CD4-positive, alpha-beta T cell (primary cell): ENCODE measurements around the gene ARHGAP18. TPM values are rescaled to one million over a fixed set of nuclear protein-coding genes. Genes with fewer than 3 reads are reported as not detected.

Experiments used
- ATAC-seq: fragments of 200-7000 bp; cut with Tn5 transposase; one replicate; pipeline ENCODE4 v1.10.0; 2022; ENCODE audit warnings: mild to moderate bottlenecking; ENCODE audit not compliant: poor library complexity
- CTCF ChIA-PET: fragments of 350-600 bp; sonication (Branson Sonifier 250); formaldehyde crosslinking; loops from one replicate; lab custom pipeline; 2021; ENCODE audit warnings: antibody characterized with exemption, inconsistent platforms; lab: Charles Lee
- POLR2A ChIA-PET: fragments of 350-600 bp; sonication (Branson Sonifier 250); formaldehyde crosslinking; loops from one replicate; lab custom pipeline; 2021; ENCODE audit warnings: antibody characterized with exemption, inconsistent platforms; lab: Charles Lee
- DNase-seq, 14 experiments: peaks; one replicate each; pipeline ENCODE4 v3.0.0-alpha.2; 2013 to 2020; ENCODE audit warnings: mixed read lengths in 2 of 14
- H3K27ac ChIP-seq, 2 donors: one replicate each; pipeline versions ENCODE4 v1.5.1 to v1.7.0; 2013; ENCODE audit warnings: low read length in 2 of 2, low read depth in 1 of 2, mild to moderate bottlenecking in 1 of 2
- H3K27me3 ChIP-seq, 2 experiments: 1 replicate in 1 of 2; 2 replicates in 1 of 2; pipeline versions ENCODE4 v1.6.1 to v1.7.0; 2013; ENCODE audit warnings: low read length in 2 of 2, control low read depth in 1 of 2, mild to moderate bottlenecking in 1 of 2, moderate library complexity in 1 of 2; ENCODE audit not compliant: insufficient read depth in 2 of 2, control insufficient read depth in 1 of 2
- H3K36me3 ChIP-seq: one replicate; pipeline ENCODE4 v1.6.1; 2013; ENCODE audit warnings: low read length, control low read depth; ENCODE audit not compliant: insufficient read depth
- H3K4me1 ChIP-seq: one replicate; pipeline ENCODE4 v1.6.1; 2013; ENCODE audit warnings: low read length, control low read depth; ENCODE audit not compliant: insufficient read depth
- H3K4me3 ChIP-seq: one replicate; pipeline ENCODE4 v1.5.1; 2013; ENCODE audit warnings: mild to moderate bottlenecking, low read length, moderate library complexity
- H3K9me3 ChIP-seq, 2 experiments: 1 replicate in 1 of 2; 2 replicates in 1 of 2; pipeline versions ENCODE4 v1.6.1 to v1.7.0; 2013; ENCODE audit warnings: low read length in 2 of 2, mild to moderate bottlenecking in 2 of 2, control low read depth in 1 of 2, moderate library complexity in 1 of 2; ENCODE audit not compliant: control insufficient read depth in 1 of 2, insufficient read depth in 1 of 2
- H3K27ac Mint-ChIP-seq: one replicate; pipeline ENCODE4 v1.8.0; 2020; ENCODE audit warnings: mixed read lengths
- H3K27me3 Mint-ChIP-seq: one replicate; pipeline ENCODE4 v1.8.0; 2021; ENCODE audit warnings: mixed read lengths
- H3K36me3 Mint-ChIP-seq: one replicate; pipeline ENCODE4 v1.8.0; 2021; ENCODE audit warnings: low read depth, mixed read lengths
- H3K4me1 Mint-ChIP-seq: one replicate; pipeline ENCODE4 v1.8.0; 2021; ENCODE audit warnings: low read depth, mixed read lengths
- H3K4me3 Mint-ChIP-seq: one replicate; pipeline ENCODE4 v1.8.0; 2020; ENCODE audit warnings: mild to moderate bottlenecking, mixed read lengths
- H3K9me3 Mint-ChIP-seq: one replicate; pipeline ENCODE4 v1.8.0; 2020; ENCODE audit warnings: mixed read lengths
- CTCF ChIP-seq: fragments of 200-600 bp; IDR thresholded peaks from one replicate; pipeline ENCODE4 v1.8.0; 2022; ENCODE audit warnings: antibody characterized with exemption, mild to moderate bottlenecking
- intact Hi-C, 2 experiments: fragments of 100-400 bp; cut with DNase I in 1 of 2; cut with micrococcal nuclease in 1 of 2; formaldehyde crosslinking; loops; one replicate each; pipeline versions ENCODE4 v1.15.1 to v1.9.0; 2023 to 2025; cut with DNase I, micrococcal nuclease
- total RNA-seq, 174 experiments: library from RNA in 2 of 174; stranded (reverse) in 2 of 174; gene quantifications; one replicate each; pipeline ENCODE4 v1.2.3 and lab custom pipeline; 2021 to 2026

The ARHGAP18 gene
- total RNA-seq, 2 experiments from 2014 or later = 0.71 to 1.3 TPM

GRCh38 chr6:129615496-129615895 lies 94.5 kb downstream of the ARHGAP18 start:
- CTCF ChIA-PET = no interaction called here
- intact Hi-C loops = no loop called here
- no peaks in the 10 kb centered on the region for H3K9me3 ChIP-seq
- no peaks in the 10 kb centered on the region for H3K4me1 ChIP-seq
- H3K27me3 ChIP-seq = no peaks in the 10 kb centered on the region
- TF ChIP-seq CTCF = no peak
- H3K27ac ChIP-seq = no peak overlapping the region
- no peaks in the 10 kb centered on the region for H3K36me3 Mint-ChIP-seq
- ATAC-seq (no peak), DNase-seq (no peak)
- H3K36me3 ChIP-seq = no peaks in the 10 kb centered on the region
- POLR2A ChIA-PET = no interaction called here
- no peaks in the 10 kb centered on the region for H3K4me1 Mint-ChIP-seq
- no peaks in the 10 kb centered on the region for H3K27me3 Mint-ChIP-seq
- no peak overlapping the region for H3K27ac Mint-ChIP-seq
- H3K4me3 Mint-ChIP-seq = no peak overlapping the region
- no peak overlapping the region for H3K4me3 ChIP-seq
- no peaks in the 10 kb centered on the region for H3K9me3 Mint-ChIP-seq

DNA sequence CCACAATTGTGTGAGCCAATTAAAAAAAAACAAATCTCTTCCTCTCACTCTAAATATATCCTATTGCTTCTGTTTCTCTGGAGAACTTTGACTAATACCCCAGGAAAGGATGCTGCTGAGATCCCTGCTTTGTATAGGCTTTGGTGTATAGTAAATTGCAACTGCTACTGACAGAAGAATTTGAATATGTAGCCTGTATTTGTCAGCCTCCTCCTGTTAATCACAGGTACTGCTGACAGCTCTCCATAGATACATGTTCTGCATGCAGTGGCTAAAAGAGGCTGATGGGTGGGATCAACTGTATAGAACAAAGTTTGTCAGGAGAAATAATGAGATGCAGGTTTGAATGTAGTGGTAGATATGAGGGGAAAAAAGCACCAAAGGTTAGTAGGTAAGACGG lies 95.0 kb downstream of the ARHGAP18 start:
- DNase-seq (no peak), ATAC-seq (no peak)
- no peak for TF ChIP-seq CTCF
- no peak overlapping the region for H3K27ac Mint-ChIP-seq
- no peaks in the 10 kb centered on the region for H3K27me3 Mint-ChIP-seq
- no peaks in the 10 kb centered on the region for H3K4me1 Mint-ChIP-seq
- ChIA-PET CTCF (no interaction called here), POLR2A (no interaction called here)
- no peaks in the 10 kb centered on the region for H3K4me1 ChIP-seq
- H3K36me3 ChIP-seq = no peaks in the 10 kb centered on the region
- no peaks in the 10 kb centered on the region for H3K9me3 ChIP-seq
- H3K4me3 Mint-ChIP-seq = no peak overlapping the region
- intact Hi-C loops = no loop called here
- H3K4me3 ChIP-seq = no peak overlapping the region
- no peak overlapping the region for H3K27ac ChIP-seq
- H3K9me3 Mint-ChIP-seq = no peaks in the 10 kb centered on the region
- no peaks in the 10 kb centered on the region for H3K27me3 ChIP-seq
- H3K36me3 Mint-ChIP-seq = no peaks in the 10 kb centered on the region

DNA sequence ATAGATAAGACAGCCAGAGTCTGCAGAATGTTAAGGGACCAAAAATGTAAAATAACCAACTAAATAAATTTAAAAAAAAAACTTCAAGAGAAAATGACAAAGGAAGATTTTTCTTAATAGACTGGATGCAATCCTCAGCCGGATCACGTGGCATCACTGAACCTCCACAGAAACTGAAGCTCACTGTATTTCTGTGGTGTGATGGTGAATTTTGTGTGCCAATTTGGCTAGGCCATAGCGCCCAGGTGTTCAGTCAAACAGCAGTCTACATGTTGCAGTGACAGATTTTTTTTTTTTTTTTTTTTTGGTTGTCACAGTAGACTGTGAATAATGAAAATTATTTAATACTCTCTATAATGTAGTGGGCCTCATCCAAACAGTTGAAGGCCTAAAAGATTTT lies 95.5 kb downstream of the ARHGAP18 start:
- intact Hi-C loops = no loop called here
- Mint-ChIP-seq H3K27me3 (no peaks in the 10 kb centered on the region), H3K4me3 (no peak overlapping the region), H3K4me1 (no peaks in the 10 kb centered on the region), H3K9me3 (no peaks in the 10 kb centered on the region), H3K36me3 (no peaks in the 10 kb centered on the region), H3K27ac (no peak overlapping the region)
- no peak for DNase-seq
- H3K9me3 ChIP-seq = no peaks in the 10 kb centered on the region
- no peaks in the 10 kb centered on the region for H3K4me1 ChIP-seq
- no peak for ATAC-seq
- ChIA-PET POLR2A (interaction anchor here (0.6 kb wide), 1 partner anchor 90 kb away, joined by 4 read pairs; no protein-coding TSS in a partner anchor), CTCF (no interaction called here)
- H3K4me3 ChIP-seq = no peak overlapping the region
- H3K36me3 ChIP-seq = no peaks in the 10 kb centered on the region
- no peak overlapping the region for H3K27ac ChIP-seq
- no peaks in the 10 kb centered on the region for H3K27me3 ChIP-seq
- TF ChIP-seq CTCF = no peak
